T-helper 22 cell (primary cell): ENCODE results near the gene CNTFR.

ENCODE experiments used
- DNase-seq: peaks from one replicate; pipeline ENCODE4 v3.0.0-alpha.2; 2020; ENCODE audit warnings: low read depth

Gene CNTFR

GRCh38 chr9:34507556-34507955 is 82.0 kb downstream of the CNTFR start:
- no peak for DNase-seq

GRCh38 chr9:34506623-34507022 is 82.9 kb downstream of the CNTFR start:
- no peak for DNase-seq

GRCh38 chr9:34505370-34506120 is 84.0 kb downstream of the CNTFR start:
- no peak for DNase-seq

GRCh38 chr9:34503406-34503805 is 86.1 kb downstream of the CNTFR start:
- no peak for DNase-seq

- DNase-seq, result no peak
These were observed 86.6 kb downstream of the CNTFR start for GRCh38 chr9:34502891-34503290.

GRCh38 chr9:34502471-34502870 is 87.1 kb downstream of the CNTFR start:
- no peak for DNase-seq

GRCh38 chr9:34501889-34502425 is 87.6 kb downstream of the CNTFR start:
- DNase-seq, result no peak
